IPS-NIHi7 (cell line): ENCODE measurements around the gene MKRN1.
A peak's percentile ranks its signal among the peaks of the same experiment; 100 is the strongest.
"Not testable (repeated sequence)": the region's sequence is repeated elsewhere in the genome, so short reads cannot be mapped to it uniquely, and the experiment has no call there.

ENCODE experiments used
- DNase-seq: peaks from one replicate; pipeline ENCODE4 v3.0.0; 2012; ENCODE audit warnings: mixed read lengths; ENCODE audit errors: extremely low spot score

Gene MKRN1

DNA sequence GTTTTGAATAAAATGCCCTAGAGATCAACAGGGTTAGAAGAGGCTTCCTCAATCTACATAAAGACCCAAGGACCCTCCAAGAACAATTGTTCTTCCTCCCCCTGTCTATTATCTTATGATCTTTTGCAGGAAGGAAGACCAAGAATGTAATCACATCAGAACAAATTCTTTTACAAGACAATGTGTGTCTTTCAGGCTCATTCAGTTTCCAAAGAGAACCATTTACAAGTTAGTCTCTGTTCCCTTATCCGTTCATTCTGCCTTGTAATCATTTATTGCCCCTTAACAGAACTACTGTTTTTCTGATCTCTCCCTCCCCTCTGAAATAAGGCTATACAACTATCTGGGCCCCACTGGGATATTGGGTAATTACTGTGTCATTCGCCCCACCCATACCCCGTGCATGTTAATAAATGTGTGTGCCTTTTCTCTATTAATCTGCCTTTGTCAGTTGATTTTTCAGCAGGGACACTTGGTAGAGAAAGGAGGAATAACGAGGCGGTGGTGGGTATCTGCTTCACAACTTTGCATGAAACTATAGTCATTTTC lies 5.7 kb upstream of the MKRN1 start:
- DNase-seq, result no peak

DNA sequence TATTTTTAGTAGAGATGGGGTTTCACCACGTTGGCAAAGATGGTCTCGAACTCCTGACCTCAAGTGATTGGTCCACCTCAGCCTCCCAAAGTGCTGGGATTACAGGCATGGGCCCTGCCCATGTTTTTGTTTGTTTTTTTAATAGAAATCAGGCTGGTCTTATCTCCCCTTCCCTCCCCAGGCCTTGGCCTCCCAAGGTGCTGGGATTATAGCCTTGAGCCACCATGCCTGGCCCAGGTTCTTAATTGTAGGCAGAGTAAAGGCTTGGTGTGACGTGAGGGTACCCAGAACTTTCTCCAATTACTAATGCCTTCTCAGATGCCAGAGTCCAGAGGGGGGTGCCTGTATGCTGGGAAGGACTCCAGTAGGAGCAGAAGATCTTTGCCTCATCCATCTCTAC lies 5.2 kb upstream of the MKRN1 start:
- DNase-seq, result no peak

DNA sequence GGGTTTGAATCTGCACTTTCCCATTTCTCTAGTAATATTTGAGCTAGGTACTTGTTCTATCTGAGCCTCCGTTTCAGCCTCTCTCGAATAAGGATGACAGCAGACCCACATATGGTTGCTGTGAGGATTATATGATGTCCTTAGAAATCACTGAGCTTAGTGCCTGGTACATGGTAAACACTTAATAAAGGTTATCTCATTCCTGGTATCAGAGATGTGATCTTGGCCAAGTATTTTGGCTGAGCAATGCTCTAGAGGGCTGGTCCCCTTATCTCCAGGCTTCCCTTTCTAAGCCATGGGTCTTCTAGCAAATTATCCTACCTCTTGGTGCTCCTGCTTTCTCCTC lies 407 bp upstream of the MKRN1 start:
- DNase-seq, result no peak

DNA sequence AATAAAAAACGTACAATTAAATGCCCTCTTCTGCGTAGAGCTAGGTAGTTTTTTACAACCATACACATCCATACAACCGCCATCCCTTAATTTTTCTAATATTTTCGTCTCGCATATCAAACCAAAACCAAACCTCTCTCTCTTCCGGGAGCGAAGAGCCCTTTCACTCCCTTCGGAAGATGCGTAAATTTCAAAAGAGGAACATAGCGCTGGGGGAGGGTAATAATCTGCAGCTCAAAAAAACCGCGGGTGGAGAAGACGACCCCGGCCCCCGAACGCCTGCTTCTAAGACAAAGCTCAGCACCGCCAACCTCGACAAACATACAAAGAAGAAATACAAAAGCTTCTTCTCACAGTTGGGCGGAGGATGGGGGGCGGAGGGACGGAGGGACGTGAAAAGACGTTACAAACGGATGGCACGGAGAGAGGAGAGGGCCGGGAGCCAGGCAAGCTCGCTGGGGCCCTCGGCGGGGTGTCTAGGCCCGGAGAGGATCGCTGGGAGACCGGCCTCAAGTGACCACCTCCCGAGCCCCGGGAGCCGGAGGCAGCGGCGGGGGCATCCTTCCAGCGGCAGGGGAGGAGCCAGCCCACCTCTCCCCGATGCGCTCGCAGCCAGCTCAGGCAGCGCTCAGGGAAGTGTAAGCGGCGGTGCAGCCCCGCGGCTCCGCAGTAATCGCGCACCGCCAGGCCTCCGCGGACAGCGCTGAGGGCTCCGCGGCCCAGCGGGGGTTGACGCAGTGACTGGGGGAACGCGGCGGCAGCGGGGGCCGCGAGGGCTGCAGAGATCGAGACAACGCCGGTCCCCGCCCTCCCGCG lies 851 bp downstream of the MKRN1 start:
- peak; percentile 50 for DNase-seq

DNA sequence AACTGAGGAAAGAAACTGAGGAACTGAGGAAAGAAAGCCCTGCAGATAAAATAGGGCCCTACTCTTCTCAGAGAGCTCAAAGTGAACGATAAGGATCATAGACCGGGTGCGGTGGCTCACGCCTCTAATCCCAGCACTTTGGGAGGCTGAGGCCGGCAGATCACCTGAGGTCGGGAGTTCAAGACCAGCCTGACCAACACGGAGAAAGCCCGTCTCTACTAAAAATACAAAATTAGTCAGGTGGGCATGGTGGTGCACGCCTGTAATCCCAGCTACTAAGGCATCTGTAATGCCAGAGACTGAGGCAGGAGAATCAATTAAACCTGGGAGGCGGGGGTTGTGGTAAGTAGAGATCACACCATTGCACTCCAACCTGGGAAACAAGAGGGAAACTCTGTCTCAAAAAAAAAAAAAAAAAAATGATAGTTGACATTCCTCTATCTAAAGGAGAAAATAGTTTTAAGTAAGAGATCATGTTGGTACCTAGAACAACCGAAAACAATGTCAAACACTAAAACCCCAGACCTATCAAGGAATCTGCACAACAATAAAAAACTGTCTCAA lies 2.5 kb downstream of the MKRN1 start:
- DNase-seq, result no peak

DNA sequence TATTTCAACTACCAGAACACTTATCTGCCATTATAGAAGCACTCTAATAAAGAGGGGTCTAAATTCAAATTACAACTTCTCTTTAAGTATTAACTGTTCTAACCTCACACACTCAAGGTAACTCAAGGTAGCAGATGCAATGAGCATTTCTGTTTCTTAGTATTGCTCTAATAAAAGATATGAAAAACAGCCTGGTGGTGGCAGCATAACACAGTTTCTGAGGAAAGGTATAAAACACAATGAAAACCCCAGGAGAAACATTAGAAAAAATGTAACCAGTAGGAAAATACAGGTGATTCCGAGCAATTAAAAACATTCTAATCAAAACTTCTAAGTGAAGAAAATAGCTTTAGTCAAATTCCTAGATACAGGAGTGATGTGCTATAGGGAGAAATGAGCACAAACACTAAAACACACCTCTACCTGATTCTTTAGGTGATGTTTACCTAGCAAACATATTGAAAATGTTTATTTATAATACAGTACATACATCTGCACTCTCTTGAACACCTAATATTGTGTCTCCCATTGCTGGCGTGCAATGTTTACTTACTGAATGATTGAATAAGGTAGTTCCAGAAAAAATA lies 3.5 kb downstream of the MKRN1 start:
- peak; percentile 44 for DNase-seq

DNA sequence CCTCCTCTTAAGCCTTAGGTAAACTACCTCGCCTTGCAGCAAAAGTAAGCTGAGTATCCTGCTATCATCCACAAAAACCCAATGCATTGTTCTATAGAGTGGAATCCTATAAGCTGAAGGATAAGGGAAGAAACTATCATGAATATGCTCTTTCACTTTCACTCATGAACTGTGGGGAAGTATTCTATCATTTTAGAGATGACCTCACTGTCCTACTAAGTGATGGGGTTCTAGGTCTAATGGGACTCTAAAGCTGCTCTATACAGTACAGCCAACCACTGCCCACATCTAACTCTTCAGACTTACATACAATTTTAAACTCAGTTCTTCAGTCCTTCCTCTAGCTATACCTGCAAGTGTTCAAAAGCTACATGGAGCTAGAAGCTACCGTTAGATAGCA lies 16.2 kb downstream of the MKRN1 start:
- DNase-seq, result no peak

DNA sequence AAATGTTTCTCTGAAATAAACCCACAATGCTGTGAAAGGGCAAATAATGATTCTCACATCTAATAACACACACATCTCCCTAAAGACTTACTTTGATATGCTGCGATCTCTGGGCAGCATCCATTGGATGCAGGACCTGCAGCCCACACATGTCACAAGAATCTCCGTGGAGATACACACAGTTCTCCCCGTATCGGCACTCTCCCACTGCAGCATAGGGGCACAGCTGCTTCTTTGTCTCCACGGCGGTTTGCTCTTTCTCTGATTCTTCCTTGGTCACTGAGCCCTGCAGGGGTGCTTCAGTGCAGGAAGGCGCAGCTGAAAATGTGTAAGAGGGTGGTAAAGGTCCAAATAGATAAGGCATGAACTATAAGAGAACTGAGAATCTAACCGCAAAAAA lies 20.4 kb downstream of the MKRN1 start:
- no peak for DNase-seq

DNA sequence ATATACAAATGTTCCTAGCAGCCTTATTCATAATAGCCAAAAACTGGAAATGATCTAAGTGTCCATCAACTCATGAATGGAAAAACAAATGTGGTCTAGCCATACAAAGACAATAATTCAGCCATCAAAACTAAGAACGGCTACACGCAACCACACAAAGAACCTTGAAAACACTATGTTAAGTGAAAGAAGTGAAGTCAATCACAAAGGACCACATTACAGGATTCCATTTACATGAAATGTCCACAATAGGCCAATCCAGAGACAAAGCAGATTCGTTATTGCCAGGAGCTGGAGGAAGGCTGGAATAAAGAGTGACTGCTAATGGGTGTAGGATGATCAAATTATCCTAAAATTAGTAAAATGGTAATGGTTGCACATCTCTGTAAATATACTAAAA lies 21.1 kb downstream of the MKRN1 start:
- DNase-seq, result no peak

DNA sequence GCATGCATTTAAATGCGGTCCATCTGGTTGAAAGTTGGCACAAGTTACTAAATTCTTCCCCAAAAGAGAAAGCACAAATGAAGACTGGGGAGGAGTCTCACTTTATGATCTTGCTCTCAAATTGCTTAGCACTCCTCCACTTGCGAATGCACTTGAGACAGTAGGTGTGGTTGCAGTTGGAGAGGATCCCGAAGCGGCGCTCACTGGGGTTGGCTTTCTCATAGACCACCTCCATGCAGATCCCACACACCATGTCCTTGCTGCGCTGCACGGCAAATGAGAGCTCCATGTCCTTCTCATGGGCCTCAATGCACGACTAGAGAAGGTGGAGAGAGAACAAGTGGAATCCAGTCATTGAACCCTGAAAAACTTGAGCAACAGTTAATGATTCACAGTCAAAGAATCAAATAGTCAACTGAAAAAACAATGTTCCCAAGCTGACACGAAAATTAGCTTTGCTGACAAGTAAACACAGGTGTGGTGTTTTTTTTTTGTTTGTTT lies 22.7 kb downstream of the MKRN1 start:
- DNase-seq, result no peak

DNA sequence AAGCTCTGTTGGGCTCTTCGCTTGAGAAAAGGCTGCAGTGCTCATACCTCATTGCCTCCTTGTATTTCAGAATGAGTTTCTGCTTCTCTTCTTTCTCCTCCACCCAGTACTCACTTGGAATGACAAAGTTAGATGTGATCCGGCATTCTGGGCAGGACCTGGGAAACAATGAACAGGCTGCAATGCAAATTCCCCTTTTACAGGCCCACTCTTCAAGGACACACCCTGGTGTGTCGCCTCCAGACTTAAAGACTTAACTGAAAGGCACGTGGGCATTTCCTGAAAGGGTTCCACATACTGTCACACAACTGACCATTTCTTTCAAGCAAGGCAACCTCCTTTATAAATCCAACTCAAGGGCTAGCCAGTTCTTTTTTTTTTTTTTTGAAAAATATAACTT lies 23.6 kb downstream of the MKRN1 start:
- DNase-seq, result peak; percentile 66

DNA sequence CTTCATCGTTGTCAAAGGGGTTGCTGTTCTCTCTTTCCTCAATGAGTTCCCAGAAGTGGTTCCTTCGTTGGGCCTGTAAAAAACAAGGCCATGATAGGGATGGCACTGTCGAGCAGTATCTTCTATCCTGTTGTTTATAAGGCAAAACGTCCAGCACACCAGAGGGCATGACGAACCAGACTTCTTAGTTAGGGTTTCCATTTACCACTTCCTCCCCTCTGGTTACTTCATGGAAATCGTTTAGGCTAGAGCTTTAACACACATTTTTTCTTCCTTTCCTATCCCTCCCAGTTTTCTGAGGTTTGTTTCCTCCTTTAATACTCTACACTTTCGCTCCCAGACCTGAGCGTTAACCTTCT lies 24.7 kb downstream of the MKRN1 start:
- no peak for DNase-seq

DNA sequence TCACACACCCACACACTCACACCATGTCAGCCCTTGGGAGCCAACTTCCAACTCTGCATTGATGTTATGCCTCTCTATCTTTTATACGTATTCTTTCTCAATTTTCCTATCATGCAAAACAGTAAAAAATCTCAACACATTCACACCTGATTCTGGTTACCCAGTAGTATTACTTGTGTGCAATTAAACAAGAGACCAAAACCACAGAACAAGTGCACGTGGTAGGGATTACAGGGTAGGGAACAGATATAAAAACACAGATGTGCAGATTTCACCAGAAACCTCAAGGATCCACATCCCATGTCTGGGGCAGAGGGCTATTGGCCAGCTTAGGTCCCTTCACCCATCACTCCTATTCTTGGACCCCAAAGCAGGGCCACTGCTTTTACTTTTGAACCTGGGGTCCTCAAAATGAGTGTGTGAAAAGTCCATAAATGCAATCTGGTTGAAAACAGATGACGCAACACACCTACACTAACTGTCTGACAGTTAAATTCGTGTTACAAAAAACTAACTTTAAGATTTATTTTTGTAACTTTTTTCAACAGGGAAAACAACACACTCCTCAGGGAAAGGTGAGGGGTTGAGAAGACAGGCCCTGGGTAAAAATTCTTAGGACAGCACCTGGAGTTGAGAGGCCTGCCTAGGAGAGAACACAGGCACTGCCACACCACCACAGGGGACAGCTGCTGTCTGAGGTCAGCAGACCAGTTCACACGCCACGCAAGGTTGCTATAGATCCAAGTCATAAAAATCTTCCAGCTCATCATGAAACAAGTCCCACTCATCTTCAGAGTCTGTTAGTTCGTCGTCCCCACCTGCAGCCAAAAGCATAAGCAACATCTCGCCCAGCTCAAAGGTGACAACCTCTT lies 25.3 kb downstream of the MKRN1 start:
- DNase-seq, result not testable (repeated sequence)

DNA sequence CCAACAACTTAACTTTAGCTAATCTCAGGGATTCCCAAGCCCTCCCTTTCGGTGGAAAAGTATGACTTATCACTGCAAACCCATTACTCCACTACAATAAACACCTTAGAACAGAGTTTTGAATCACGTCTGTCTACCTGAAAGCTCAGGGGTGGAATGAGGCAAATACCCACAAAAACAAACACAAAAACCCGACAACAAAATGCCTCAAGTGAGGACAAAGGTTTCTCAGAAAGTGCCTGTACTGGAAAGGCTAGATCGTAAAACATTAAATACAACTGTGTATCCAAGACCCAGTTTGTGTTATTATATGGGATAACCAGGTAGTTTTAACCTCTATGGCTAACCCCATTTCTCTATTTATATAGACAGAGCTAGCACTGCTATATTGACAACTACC lies 26.0 kb downstream of the MKRN1 start:
- no peak for DNase-seq

DNA sequence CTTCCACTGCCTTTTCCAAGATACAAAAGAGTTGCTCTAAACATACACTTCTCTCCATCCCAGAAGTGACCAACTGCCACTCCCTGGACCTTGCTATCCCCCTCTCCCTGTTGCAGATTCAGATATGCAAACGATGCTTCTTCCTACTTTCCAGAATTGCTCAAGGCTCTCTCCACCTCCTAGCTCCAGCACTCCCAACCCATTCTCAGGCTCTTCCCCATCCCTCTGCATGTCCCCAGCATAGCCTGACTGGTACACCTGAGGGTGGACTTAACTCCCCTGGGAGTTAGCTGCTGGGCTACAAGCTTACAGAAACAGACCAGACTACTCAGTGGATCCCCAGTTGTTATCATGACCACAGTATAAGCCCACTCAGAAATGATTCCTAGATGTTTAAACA lies 27.6 kb downstream of the MKRN1 start:
- peak; percentile 32 for DNase-seq

DNA sequence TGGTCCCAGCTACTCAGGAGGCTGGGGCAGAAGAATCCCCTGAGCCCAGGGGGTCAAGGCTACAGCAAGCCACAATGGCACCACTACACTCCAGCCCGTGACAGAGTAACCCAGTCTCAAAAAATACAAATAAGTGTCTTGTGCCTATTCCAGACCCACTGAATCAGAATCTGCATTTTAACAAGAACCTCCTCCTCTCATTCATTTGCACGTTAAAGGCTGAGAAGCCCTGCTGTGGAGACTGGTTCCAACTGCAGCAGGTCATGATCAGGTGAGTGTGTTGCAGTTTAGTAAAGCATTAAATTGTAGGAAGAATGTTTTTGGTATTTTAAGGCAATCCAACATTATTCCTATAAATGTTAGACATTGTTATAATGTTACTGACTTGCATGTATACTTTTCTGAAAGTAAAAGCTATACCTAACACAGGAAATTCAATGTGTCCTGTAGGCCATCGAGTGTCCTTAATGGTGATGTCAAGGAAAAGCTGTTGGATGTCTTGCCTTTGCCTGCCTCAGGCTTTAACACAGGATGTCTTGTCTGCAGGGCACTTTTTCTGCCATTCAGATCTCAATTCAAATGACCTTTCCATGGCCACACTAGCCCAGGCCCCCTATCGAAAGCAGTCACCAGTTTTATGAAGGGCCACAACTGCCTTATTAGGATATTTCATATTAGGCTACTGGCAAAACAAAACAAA lies 30.4 kb downstream of the MKRN1 start:
- DNase-seq, result no peak

DNA sequence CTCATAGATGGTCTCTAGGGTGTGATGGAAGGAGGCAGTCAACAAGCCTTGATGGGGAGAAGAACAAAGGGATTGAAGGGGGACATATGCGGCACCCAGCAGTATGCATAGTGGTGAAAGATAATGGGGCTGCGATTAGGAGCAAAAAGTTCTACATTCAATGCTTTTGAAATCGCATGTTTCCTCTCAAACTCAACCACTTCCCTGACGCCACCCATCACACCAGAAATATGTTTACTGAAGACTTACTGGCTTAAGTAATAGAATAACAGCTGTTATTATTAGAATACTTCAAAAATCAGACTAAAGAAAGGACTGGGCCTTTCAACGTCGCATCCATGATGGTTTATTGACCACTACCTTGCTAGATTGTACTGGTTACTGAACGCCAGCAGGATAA lies 31.5 kb downstream of the MKRN1 start:
- no peak for DNase-seq

DNA sequence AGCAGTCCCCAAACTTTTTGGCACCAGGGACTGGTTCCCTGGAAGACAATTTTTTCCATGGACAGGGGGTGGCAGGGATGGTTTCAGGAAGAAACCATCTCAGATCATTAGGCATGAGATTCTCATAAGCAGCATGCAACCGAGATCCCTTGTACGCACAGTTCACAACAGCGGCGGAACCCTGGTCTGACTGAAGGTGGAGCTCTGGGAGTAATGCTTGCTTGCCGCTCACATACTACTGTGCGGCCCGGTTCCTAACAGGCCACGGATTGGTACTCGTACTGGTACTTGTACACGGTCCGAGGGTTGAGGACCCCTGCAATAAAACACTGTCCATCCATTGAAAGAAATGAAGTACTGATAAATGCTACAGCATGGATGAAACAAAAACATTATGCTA lies 32.8 kb downstream of the MKRN1 start:
- DNase-seq, result no peak

DNA sequence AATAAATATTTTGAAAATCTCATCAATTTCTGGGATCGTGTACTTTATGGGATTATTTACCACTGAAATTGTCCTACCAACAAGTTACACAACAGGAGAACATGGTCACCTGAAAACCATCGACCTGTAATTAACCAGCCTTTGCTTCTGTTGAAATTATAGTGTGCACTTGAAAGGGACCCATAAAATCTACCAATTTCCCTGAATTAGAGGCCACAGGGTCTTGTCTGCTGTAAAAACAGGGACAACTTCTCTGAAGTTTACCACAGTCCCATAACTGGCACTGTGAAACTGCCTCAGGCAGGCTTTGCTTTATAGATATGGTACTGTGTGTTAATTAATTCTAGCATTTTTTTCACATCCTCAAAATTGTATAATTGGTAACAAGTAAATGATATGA lies 37.8 kb downstream of the MKRN1 start:
- no peak for DNase-seq

DNA sequence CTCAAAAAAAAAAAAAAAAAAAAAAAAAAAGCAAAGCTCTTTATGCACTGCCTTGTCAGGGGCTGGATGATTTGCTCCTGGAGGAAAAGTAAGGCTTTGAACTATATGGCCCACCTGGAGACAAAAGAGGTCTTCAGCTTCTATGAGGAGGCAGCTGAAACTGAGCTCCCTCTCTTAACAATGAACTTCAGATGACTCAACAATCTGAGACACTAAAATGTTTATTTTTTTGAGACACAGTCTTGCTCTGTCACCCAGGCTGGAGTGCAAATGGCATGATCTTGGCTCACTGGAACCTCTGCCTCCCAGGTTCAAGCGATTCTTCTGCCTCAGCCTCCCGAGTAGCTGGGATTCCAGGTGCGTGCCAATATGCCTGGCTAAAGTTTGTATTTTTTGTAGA lies 38.7 kb downstream of the MKRN1 start:
- no peak for DNase-seq

DNA sequence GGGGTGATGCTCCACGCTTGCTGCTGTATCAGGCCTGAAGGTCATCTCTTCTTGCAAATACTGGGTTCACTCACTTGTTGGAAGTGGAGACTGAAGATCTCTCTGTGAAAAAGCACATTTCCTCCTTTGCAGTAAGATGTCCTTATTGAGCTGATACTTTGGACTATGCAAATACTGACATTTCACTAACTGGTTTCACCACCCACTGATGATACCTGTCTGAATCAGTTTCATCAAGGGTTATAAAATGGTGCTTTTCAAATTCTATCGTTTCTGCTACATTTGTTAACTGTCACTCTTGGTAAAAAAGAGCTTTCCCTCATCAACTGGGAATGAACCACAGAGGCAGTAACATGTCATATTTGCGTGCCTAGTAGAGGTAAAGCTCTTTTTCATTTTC lies 39.9 kb downstream of the MKRN1 start:
- no peak for DNase-seq
